Heart right ventricle (tissue), 16 donors: ENCODE measurements around the gene CDC42BPA. TPM values are rescaled to one million over a fixed set of nuclear protein-coding genes. Genes with fewer than 3 reads are reported as not detected.
"Not testable (repeated sequence)": the region's sequence is repeated elsewhere in the genome, so short reads cannot be mapped to it uniquely, and the experiment has no call there.

ENCODE experiments used
- ATAC-seq, 8 donors: fragments of 200-7000 bp; cut with Tn5 transposase; one replicate each; pipeline ENCODE4 v1.9.1; 2020; ENCODE audit warnings: mild to moderate bottlenecking in 8 of 8, moderate library complexity in 8 of 8, moderate number of reproducible peaks in 1 of 8
- DNase-seq, 2 donors: peaks; one replicate each; pipeline ENCODE4 v3.0.0-alpha.2; 2020
- H3K27ac ChIP-seq, 10 donors: fragments of 200-600 bp; sonication (generic) in 2 of 10; one replicate each; pipeline versions ENCODE4 v1.5.0 to v1.8.0; 2020 to 2022; ENCODE audit warnings: mild to moderate bottlenecking in 3 of 10
- H3K27me3 ChIP-seq, 7 donors: fragments of 200-600 bp; one replicate each; pipeline ENCODE4 v1.8.0; 2021 to 2022; ENCODE audit warnings: mild to moderate bottlenecking in 2 of 7
- H3K36me3 ChIP-seq, 9 donors: fragments of 200-600 bp; sonication (generic) in 1 of 9; one replicate each; pipeline versions ENCODE4 v1.5.0 to v1.8.0; 2020 to 2022; ENCODE audit warnings: mild to moderate bottlenecking in 2 of 9
- H3K4me1 ChIP-seq, 9 donors: fragments of 200-600 bp; sonication (generic) in 1 of 9; one replicate each; pipeline versions ENCODE4 v1.5.0 to v1.8.0; 2020 to 2022; ENCODE audit warnings: mild to moderate bottlenecking in 4 of 9
- H3K4me3 ChIP-seq, 10 donors: fragments of 200-600 bp; sonication (generic) in 2 of 10; one replicate each; pipeline versions ENCODE4 v1.5.0 to v1.8.0; 2020 to 2022; ENCODE audit warnings: mild to moderate bottlenecking in 7 of 10, moderate library complexity in 2 of 10
- H3K9me3 ChIP-seq, 11 donors: fragments of 200-600 bp in 10 of 11; sonication (generic) in 2 of 11; one replicate each; pipeline versions ENCODE4 v1.5.0 to v1.8.0; 2013 to 2022; ENCODE audit warnings: mild to moderate bottlenecking in 2 of 11, control low read depth in 1 of 11, moderate library complexity in 1 of 11
- WGBS, 2 donors: extraction: QIAGEN DNeasy Blood & Tissue Kit; methylation state at CpG; one replicate each; pipeline ENCODE4 v1.1.7; 2013; ENCODE audit warnings: inconsistent platforms in 1 of 2; 5-methylcytosine and 5-hydroxymethylcytosine counted together
- intact Hi-C, 10 donors: fragments of 100-400 bp; cut with DNase I; formaldehyde crosslinking; loops; one replicate each; pipeline versions ENCODE4 v1.11.1 to v1.14.2; 2022
- polyA plus RNA-seq, 2 donors: library from polyadenylated mRNA; stranded (reverse); fragments of 200-250 nt; gene quantifications; one replicate each; pipeline ENCODE4 v1.2.3, GENCODE V29; 2013
- total RNA-seq, 10 donors: library from RNA; stranded (reverse); fragmentation: NEBNext Ultra II Directional in 3 of 10; extraction: Animal tissue kit (Norgen Biotek cat#: 25700) in 3 of 10; gene quantifications; one replicate each; pipeline versions ENCODE4 v1.2.1 to v1.2.4, GENCODE V29; 2021 to 2023
- TF ChIP-seq, protein P1 (sequence below), 9 donors: fragments of 200-600 bp; sonication (generic) in 2 of 9; IDR thresholded peaks; one replicate each; pipeline versions ENCODE4 v1.5.0 to v1.8.0; 2021 to 2022; ENCODE audit warnings: antibody characterized with exemption in 9 of 9, mild to moderate bottlenecking in 5 of 9, moderate library complexity in 1 of 9
- donor health status: Arrhythmogenic right ventricular cardiomyopathy.
- donor health status: ischemic (EF 13 %, LVEDD 7.1; RV severe dilation, severe dysfunction).
- donor health status: healthy with polysubstance abuse.
- donor health status: DM: no; HTN: yes; CAD: no.
- donor health status: DM: no; HTN: no; CAD: no.
- donor health status: ischemic (EF 25% LVEDD 6.9; RV normal size, moderate dysfunction).
- donor health status: ischemic (EF 25% LVEDD 5.7; RV mildly dilated, moderate dysfunction).
- donor health status: healthy.
- donor health status: DM: yes; HTN: yes; CAD: no.
- donor health status: Ischemic cardiomyopathy.
- donor health status: ischemic (EF 35%, LVEDD 5.7; RV mildly dilated, moderate dysfunction).
- donor health status: nonischemic (EF 11% LVEDD 7.7; RV severe dilation, severe dysfunction).
- donor health status: DM: yes; HTN: yes; CAD: no.
- donor health status: PGD.
- donor health status: ischemic (EF 29% LVEDD 5.4; RV normal size, mild dysfunction).
- donor health status: nonischemic (EF 23%, LVEDD 6.1; RV moderate dilation, normal function).

CDC42BPA gene
- total and polyA plus RNA-seq, 12 donors = 8.6 to 39.5 (median 31.5) TPM

DNA sequence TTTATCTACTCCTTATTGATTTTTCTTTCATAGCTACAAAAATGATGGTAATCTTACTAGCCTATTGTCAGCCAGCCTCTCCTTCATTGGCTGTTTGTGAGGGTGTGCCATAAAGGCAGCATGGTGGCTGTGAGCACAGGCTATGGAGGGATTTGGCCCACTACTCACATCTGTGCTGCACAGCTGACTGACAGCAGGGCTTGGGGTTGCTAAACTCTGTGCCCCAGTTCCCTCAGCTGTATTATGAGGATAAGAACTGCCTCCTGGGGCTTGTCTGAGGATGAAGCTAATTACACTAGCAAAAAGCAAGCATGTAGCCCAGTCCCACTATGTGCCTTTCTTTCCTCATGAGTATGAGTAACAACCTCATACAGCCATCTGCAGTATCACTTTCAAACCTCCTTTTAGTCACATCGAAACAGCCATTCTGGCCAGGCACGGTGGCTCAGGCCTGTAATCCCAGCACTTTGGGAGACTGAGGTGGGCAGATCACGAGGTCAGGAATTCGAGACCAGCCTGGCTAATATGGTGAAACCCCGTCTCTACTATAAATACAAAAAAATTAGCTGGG is 312.0 kb downstream of the CDC42BPA start:
- no peak for DNase-seq
- H3K27ac ChIP-seq = no peak overlapping the region
- intact Hi-C loops = no loop called here
- H3K36me3 ChIP-seq = peaks cover 0 to 96% (median 24%) of the 10 kb centered on the region in 9 donors
- no peaks in the 10 kb centered on the region for H3K27me3 ChIP-seq
- no peak for ATAC-seq
- 97% methylated on average over 5 of the region's 5 CpGs for WGBS, 2 donors
- H3K9me3 ChIP-seq = no peaks in the 10 kb centered on the region
- no peaks in the 10 kb centered on the region for H3K4me1 ChIP-seq
- no peak overlapping the region for H3K4me3 ChIP-seq
- TF ChIP-seq, protein P1, sequence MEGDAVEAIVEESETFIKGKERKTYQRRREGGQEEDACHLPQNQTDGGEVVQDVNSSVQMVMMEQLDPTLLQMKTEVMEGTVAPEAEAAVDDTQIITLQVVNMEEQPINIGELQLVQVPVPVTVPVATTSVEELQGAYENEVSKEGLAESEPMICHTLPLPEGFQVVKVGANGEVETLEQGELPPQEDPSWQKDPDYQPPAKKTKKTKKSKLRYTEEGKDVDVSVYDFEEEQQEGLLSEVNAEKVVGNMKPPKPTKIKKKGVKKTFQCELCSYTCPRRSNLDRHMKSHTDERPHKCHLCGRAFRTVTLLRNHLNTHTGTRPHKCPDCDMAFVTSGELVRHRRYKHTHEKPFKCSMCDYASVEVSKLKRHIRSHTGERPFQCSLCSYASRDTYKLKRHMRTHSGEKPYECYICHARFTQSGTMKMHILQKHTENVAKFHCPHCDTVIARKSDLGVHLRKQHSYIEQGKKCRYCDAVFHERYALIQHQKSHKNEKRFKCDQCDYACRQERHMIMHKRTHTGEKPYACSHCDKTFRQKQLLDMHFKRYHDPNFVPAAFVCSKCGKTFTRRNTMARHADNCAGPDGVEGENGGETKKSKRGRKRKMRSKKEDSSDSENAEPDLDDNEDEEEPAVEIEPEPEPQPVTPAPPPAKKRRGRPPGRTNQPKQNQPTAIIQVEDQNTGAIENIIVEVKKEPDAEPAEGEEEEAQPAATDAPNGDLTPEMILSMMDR (IDR thresholded peaks at IDR 0.05) = no peak

DNA sequence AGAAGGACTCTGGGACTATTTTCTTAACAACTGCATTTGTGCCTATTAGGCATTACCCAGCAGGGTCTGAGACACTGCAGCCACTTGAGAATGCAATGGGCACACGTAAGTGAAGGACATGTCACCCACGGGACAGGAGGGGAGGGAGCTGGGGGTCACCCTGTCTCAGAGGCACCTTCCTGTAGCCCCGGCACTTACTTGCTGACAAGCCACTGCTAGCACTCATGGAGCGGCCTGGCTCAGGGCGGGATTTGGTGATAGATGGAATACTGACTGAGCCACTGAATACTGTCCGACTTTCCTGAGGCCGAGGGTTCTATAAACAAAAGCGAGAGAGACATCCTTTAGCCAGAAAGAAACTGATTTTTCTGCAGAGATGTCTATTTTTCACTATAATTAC is 313.5 kb downstream of the CDC42BPA start:
- peaks cover 0 to 96% (median 26%) of the 10 kb centered on the region in 9 donors for H3K36me3 ChIP-seq
- intact Hi-C loops = no loop called here
- H3K4me1 ChIP-seq = no peaks in the 10 kb centered on the region
- H3K27ac ChIP-seq = no peak overlapping the region
- H3K27me3 ChIP-seq = no peaks in the 10 kb centered on the region
- 64 to 88% methylated on average over 8 of the region's 8 CpGs for WGBS, 2 donors
- DNase-seq (no peak), ATAC-seq (peak in 1 of 8 donors; percentile 13)
- no peaks in the 10 kb centered on the region for H3K9me3 ChIP-seq
- H3K4me3 ChIP-seq = no peak overlapping the region
- TF ChIP-seq, protein P1 (IDR thresholded peaks at IDR 0.05) = no peak

DNA sequence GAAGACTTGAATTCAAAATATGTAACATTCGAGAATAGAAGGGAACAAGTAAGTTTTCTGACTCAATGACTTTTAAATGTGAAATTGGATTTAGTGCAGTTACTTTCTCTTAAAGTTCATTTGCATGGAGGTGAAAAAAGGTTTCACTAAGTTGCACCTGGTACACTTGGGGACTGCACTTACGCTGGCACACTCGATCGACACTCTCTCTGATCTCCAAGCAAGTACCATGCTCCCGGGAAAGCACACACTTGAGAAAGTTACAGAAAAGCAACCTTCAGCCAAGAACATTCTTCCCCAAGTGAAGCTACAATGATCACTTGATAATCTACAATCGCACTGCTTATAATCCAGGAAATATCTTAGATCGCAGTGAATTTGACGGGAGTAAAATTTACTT is 315.1 kb downstream of the CDC42BPA start:
- intact Hi-C loops = no loop called here
- Histone ChIP-seq H3K9me3 (peaks cover 0 to 5% (median 0%) of the 10 kb centered on the region in 11 donors), H3K4me3 (no peak overlapping the region), H3K27ac (no peak overlapping the region), H3K36me3 (peaks cover 0 to 81% (median 26%) of the 10 kb centered on the region in 9 donors), H3K27me3 (no peaks in the 10 kb centered on the region), H3K4me1 (no peaks in the 10 kb centered on the region)
- DNase-seq = no peak
- WGBS, 2 donors = 97 to 98% methylated on average over 8 of the region's 8 CpGs
- TF ChIP-seq, protein P1 (IDR thresholded peaks at IDR 0.05) = no peak
- ATAC-seq = no peak

DNA sequence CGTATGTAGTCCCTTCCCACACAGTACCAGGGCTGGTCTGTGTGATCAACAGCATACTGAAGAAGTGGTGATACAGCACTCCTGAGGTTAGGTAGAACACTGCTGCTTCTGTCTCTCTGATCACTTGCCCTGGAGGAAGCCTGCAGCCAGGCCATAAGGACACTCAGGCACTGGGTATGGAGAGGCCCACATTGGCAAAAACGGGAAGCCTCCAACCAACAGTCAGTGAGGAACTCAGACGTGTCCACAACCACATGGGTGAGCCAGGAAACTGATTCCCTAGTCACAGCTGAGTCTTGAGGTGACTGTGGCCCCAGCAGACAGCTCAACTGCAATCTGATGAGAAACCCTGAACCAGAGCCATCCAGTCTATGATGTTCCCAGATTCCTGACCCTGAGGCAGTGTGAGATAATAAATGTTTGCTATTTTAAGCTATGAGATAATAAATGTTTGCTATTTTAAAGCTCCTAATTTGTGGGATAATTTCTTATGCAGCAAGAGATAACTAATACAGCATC is 315.7 kb downstream of the CDC42BPA start:
- H3K27ac ChIP-seq = no peak overlapping the region
- DNase-seq = no peak
- 53 to 69% methylated on average over 3 of the region's 3 CpGs for WGBS, 2 donors
- peak in 1 of 8 donors; percentile 25 for ATAC-seq
- intact Hi-C loops = no loop called here
- no peaks in the 10 kb centered on the region for H3K4me1 ChIP-seq
- H3K4me3 ChIP-seq = no peak overlapping the region
- TF ChIP-seq, protein P1 (IDR thresholded peaks at IDR 0.05) = no peak
- H3K36me3 ChIP-seq = peaks cover 0 to 75% (median 26%) of the 10 kb centered on the region in 9 donors
- peaks cover 0 to 5% (median 0%) of the 10 kb centered on the region in 11 donors for H3K9me3 ChIP-seq
- H3K27me3 ChIP-seq = no peaks in the 10 kb centered on the region

DNA sequence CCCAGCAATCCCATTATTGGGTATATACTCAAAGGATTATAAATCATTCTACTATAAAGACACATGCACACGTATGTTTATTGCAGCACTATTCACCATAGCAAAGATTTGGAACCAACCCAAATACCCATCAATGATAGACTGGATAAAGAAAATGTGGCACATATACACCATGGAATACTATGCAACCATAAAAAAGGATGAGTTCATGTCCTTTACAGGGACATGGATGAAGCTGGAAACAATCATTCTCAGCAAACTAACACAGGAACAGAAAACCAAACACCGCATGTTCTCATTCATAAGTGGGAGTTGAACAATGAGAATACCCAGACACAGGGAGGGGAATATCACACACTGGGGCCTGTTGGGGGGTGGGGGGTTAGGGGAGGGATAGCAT is 318.7 kb downstream of the CDC42BPA start:
- intact Hi-C loops = loop anchor here in 1 of 10 donors (10.0 kb wide), 1 partner anchor 85 kb away; no protein-coding TSS in a partner anchor
- DNase-seq, H3K27me3 ChIP-seq, H3K4me3 ChIP-seq, H3K9me3 ChIP-seq, H3K4me1 ChIP-seq, H3K27ac ChIP-seq, ATAC-seq: not testable (repeated sequence)
- 89 to 99% methylated on average over 2 of the region's 2 CpGs for WGBS, 2 donors
- H3K36me3 ChIP-seq = peaks cover 0 to 60% (median 22%) of the 10 kb centered on the region in 9 donors
